CD4-positive, alpha-beta T cell treated with Interferon gamma for 1 hour (primary cell): ENCODE data around the gene KRT5.
"Not testable (repeated sequence)": the region's sequence is repeated elsewhere in the genome, so short reads cannot be mapped to it uniquely, and the experiment has no call there.

Source experiments
- DNase-seq: peaks from one replicate; pipeline ENCODE4 v3.0.0-alpha.2; 2020

The KRT5 gene

GRCh38 chr12:52518574-52519386, 1.4 kb downstream of the KRT5 start:
- DNase-seq: no peak

- no peak for DNase-seq
Observed at GRCh38 chr12:52517888-52518287, 2.3 kb downstream of the KRT5 start.

GRCh38 chr12:52517005-52517835, 3.0 kb downstream of the KRT5 start:
- no peak for DNase-seq

GRCh38 chr12:52515927-52516831, 4.0 kb downstream of the KRT5 start:
- DNase-seq: no peak

GRCh38 chr12:52515319-52515646, 4.9 kb downstream of the KRT5 start:
- no peak for DNase-seq

GRCh38 chr12:52514471-52515318, 5.5 kb downstream of the KRT5 start:
- no peak for DNase-seq

GRCh38 chr12:52513736-52514135, 6.5 kb downstream of the KRT5 start:
- DNase-seq: no peak

- DNase-seq: no peak
Observed at GRCh38 chr12:52508211-52508610, 12.0 kb downstream of the KRT5 start.

- peak; percentile 11 for DNase-seq
Observed at GRCh38 chr12:52506858-52507715, 13.1 kb downstream of the KRT5 start.

- no peak for DNase-seq
Observed at GRCh38 chr12:52502877-52503276, 17.3 kb downstream of the KRT5 start.

GRCh38 chr12:52501490-52501889, 18.7 kb downstream of the KRT5 start:
- DNase-seq: no peak

- DNase-seq: not testable (repeated sequence)
Observed at GRCh38 chr12:52500574-52500973, 19.6 kb downstream of the KRT5 start.

- DNase-seq: no peak
Observed at GRCh38 chr12:52499806-52500560, 20.2 kb downstream of the KRT5 start.

GRCh38 chr12:52498946-52499345, 21.2 kb downstream of the KRT5 start:
- DNase-seq: no peak

GRCh38 chr12:52497975-52498374, 22.2 kb downstream of the KRT5 start:
- no peak for DNase-seq

GRCh38 chr12:52496590-52497071, 23.6 kb downstream of the KRT5 start:
- no peak for DNase-seq

- no peak for DNase-seq
Observed at GRCh38 chr12:52496054-52496453, 24.1 kb downstream of the KRT5 start.

GRCh38 chr12:52495389-52495788, 24.8 kb downstream of the KRT5 start:
- no peak for DNase-seq

- no peak for DNase-seq
Observed at GRCh38 chr12:52494518-52494917, 25.7 kb downstream of the KRT5 start.

- no peak for DNase-seq
Observed at GRCh38 chr12:52494100-52494499, 26.1 kb downstream of the KRT5 start.
